Glutamatergic neuron (in vitro differentiated cells): ENCODE data around the gene FSHB. TPM values are rescaled to one million over a fixed set of nuclear protein-coding genes. Genes with fewer than 3 reads are reported as not detected.

Experiments used
- DNase-seq: peaks from one replicate; pipeline ENCODE4 v3.0.0; 2022
- H3K27ac Mint-ChIP-seq: one replicate; pipeline ENCODE4 v1.8.0; 2020; ENCODE audit warnings: mild to moderate bottlenecking, mixed read lengths, inconsistent platforms; ENCODE audit not compliant: unreplicated experiment
- H3K27me3 Mint-ChIP-seq: one replicate; pipeline ENCODE4 v1.8.0; 2020; ENCODE audit warnings: mild to moderate bottlenecking, moderate library complexity, mixed read lengths, inconsistent platforms; ENCODE audit not compliant: unreplicated experiment
- H3K36me3 Mint-ChIP-seq: one replicate; pipeline ENCODE4 v1.8.0; 2020; ENCODE audit warnings: mild to moderate bottlenecking, mixed read lengths, inconsistent platforms; ENCODE audit not compliant: unreplicated experiment
- H3K4me1 Mint-ChIP-seq: one replicate; pipeline ENCODE4 v1.8.0; 2020; ENCODE audit warnings: mild to moderate bottlenecking, low read depth, mixed read lengths, inconsistent platforms; ENCODE audit not compliant: unreplicated experiment
- H3K4me3 Mint-ChIP-seq: one replicate; pipeline ENCODE4 v1.8.0; 2020; ENCODE audit warnings: mild to moderate bottlenecking, mixed read lengths, inconsistent platforms; ENCODE audit not compliant: unreplicated experiment
- H3K9me3 Mint-ChIP-seq: one replicate; pipeline ENCODE4 v1.8.0; 2020; ENCODE audit warnings: mild to moderate bottlenecking, moderate library complexity, mixed read lengths, inconsistent platforms; ENCODE audit not compliant: unreplicated experiment
- CTCF ChIP-seq: fragments of 200-600 bp; sonication (generic); IDR thresholded peaks from one replicate; pipeline ENCODE4 v1.5.0; 2021; ENCODE audit not compliant: partially characterized antibody, unreplicated experiment
- total RNA-seq: library from RNA; stranded (reverse); fragmentation: NEBNext Ultra II Directional; extraction: Animal tissue kit (Norgen Biotek cat#: 25700); gene quantifications from one replicate; pipeline ENCODE4 v1.2.1, GENCODE V29; 2021; ENCODE audit not compliant: unreplicated experiment

Gene FSHB
- total RNA-seq, 1 donor from 2014 or later = not detected

DNA sequence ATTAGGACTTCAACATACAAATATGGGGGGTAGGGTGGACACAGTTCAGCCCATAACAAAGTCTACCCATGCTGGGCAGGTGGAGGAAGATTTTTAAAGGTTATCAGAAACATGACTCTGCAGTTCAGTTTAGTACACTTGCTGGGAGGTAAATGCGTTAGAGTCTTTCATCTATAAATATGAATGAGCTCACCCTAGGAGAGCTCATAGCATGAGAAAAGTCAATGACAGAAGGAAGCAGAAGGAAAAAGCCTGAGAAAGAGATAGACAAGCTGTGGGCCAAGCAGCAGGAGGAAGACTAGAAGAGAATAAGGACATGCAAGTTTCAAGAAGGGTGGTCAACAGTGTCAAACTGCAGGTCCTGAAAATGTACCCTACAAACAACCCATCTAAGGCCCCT lies 27.0 kb upstream of the FSHB start:
- Mint-ChIP-seq H3K27ac (no peak overlapping the region), H3K4me3 (no peak overlapping the region), H3K36me3 (no peaks in the 10 kb centered on the region), H3K4me1 (no peaks in the 10 kb centered on the region), H3K27me3 (peaks cover 4% of the 10 kb centered on the region), H3K9me3 (no peaks in the 10 kb centered on the region)
- no peak for TF ChIP-seq CTCF
- no peak for DNase-seq

- Mint-ChIP-seq H3K27ac (no peak overlapping the region), H3K4me3 (no peak overlapping the region), H3K27me3 (peaks cover 4% of the 10 kb centered on the region), H3K4me1 (no peaks in the 10 kb centered on the region), H3K9me3 (no peaks in the 10 kb centered on the region), H3K36me3 (no peaks in the 10 kb centered on the region)
- no peak for TF ChIP-seq CTCF
- DNase-seq = no peak
Observed at GRCh38 chr11:30206249-30206996, 24.4 kb upstream of the FSHB start.

GRCh38 chr11:30210357-30210756 lies 20.5 kb upstream of the FSHB start:
- Mint-ChIP-seq H3K36me3 (no peaks in the 10 kb centered on the region), H3K27me3 (no peaks in the 10 kb centered on the region), H3K27ac (no peak overlapping the region), H3K9me3 (no peaks in the 10 kb centered on the region), H3K4me3 (no peak overlapping the region), H3K4me1 (no peaks in the 10 kb centered on the region)
- TF ChIP-seq CTCF = no peak
- DNase-seq = no peak

DNA sequence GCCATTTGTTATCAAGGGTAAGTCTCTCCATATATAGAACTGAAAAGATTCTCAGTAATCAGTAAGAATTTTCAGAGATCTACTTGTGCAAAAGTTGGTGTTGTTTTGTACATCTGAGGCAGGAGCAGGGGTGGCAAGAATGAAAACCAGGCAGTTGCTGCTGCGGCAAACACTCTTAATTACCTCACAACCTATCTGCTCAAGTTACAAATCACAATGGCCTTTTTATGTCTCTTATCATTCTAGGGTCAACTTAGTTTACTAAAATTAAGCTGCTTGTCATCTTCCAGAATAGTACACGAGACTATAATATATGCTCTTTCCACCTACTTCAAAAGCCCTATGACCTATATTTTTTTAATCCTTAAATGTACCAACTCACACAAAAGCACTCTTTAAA lies 14.3 kb upstream of the FSHB start:
- Mint-ChIP-seq H3K27ac (no peak overlapping the region), H3K27me3 (no peaks in the 10 kb centered on the region), H3K4me1 (no peaks in the 10 kb centered on the region), H3K9me3 (no peaks in the 10 kb centered on the region), H3K36me3 (no peaks in the 10 kb centered on the region), H3K4me3 (no peak overlapping the region)
- TF ChIP-seq CTCF = no peak
- no peak for DNase-seq

- DNase-seq = no peak
- no peaks in the 10 kb centered on the region for H3K36me3 Mint-ChIP-seq
- no peaks in the 10 kb centered on the region for H3K4me1 Mint-ChIP-seq
- H3K27me3 Mint-ChIP-seq = no peaks in the 10 kb centered on the region
- no peak for TF ChIP-seq CTCF
- no peak overlapping the region for H3K27ac Mint-ChIP-seq
- H3K4me3 Mint-ChIP-seq = no peak overlapping the region
- H3K9me3 Mint-ChIP-seq = no peaks in the 10 kb centered on the region
Observed at GRCh38 chr11:30218278-30218677, 12.5 kb upstream of the FSHB start.
